ENCODE measurements around the gene ABHD12B.

- TF ChIP-seq CTCF (IDR thresholded peaks at IDR 0.05) (no peak), POLR2AphosphoS5 (IDR thresholded peaks at IDR 0.05; ENCODE audit: low read depth, low read length) (no peak), FOXJ3 (CRISPR knock-in tag; IDR thresholded peaks at IDR 0.05) (no peak), MAX (IDR thresholded peaks at IDR 0.05; ENCODE audit: low read depth) (no peak), RAD21 (IDR thresholded peaks at IDR 0.05; ENCODE audit: low read length) (no peak), FOXM1 (IDR thresholded peaks at IDR 0.05; ENCODE audit: low read depth) (no peak), JUND (IDR thresholded peaks at IDR 0.05) (no peak), EP300 (IDR thresholded peaks at IDR 0.05; ENCODE audit: borderline replicate concordance in 1 of 2, low read depth in 1 of 2, low read length in 1 of 2) (no peak)
Measured at GRCh38 chr14:50854521-50854920, 17.3 kb upstream of the ABHD12B start.
